ENCODE data around the gene AKR7A2. TPM values are rescaled to one million over a fixed set of nuclear protein-coding genes. Genes with fewer than 3 reads are reported as not detected.

Gene AKR7A2
- total RNA-seq, 1 donor from 2014 or later: 30.3 TPM

DNA sequence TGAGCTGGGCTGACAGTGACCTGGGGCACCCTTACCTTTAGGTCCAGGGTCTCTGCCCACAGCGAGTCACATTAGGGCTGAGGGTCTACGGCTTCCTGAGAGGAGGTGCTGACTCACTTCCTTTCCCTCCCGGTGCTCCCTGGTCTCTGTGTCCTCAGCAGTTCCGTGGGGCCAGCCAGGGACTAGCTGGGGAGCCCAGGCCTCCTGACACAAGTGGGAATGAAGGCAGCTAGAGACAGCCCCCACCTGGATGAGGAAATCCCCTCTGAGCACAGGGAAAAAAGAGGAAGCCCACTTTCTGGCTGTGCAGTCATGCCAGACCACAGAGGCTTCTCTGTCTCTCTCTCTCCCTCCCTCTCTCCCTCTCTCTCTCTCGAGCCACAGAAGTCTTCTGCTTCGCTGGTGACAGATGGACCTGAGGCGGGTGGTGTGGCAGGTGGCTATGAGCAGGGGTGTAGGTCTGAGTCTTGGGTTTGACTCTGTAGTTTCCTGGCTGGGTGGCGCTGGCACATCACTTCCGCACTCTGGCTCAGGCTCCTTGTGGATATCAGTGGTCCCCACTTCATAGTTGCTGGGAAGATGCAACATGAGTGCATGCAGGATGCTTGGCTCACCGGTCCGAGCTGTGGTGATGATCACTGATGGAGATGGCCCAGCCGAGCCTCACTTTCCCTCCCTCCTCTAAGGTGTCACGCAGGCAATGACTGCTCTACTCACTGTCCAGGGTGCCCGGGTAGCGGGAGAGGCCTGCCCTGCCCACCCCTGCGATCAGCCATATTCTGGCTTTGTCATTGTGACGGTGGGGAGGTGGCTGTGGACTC is 3.6 kb upstream of the AKR7A2 start:
- Histone ChIP-seq H3K4me2 (ENCODE audit: low read length) (peak overlapping the region; percentile 33), H3K4me3 (ENCODE audit: insufficient read depth, low read depth, low read length) (no peak overlapping the region), H3K27me3 (ENCODE audit: insufficient read depth, low read length) (no peaks in the 10 kb centered on the region), H2AFZ (ENCODE audit: low read depth, low read length) (peak overlapping the region; percentile 27), H3K9me3 (ENCODE audit: insufficient read depth, low read depth, low read length) (no peaks in the 10 kb centered on the region), H3K27ac (ENCODE audit: low read depth, low read length) (no peak overlapping the region), H3K36me3 (ENCODE audit: insufficient read depth, low read length) (peaks cover 4% of the 10 kb centered on the region), H4K20me1 (ENCODE audit: insufficient read depth, low read length) (peaks cover 42% of the 10 kb centered on the region), H3K4me1 (ENCODE audit: insufficient read depth, low read length) (peaks cover 36% of the 10 kb centered on the region), H3K79me2 (ENCODE audit: insufficient read depth, low read length) (peaks cover 36% of the 10 kb centered on the region), H3K9ac (ENCODE audit: low read length) (no peak overlapping the region)
- Mint-ChIP-seq H3K4me3 (ENCODE audit: unreplicated experiment) (peak overlapping the region; percentile 37), H3K9me3 (ENCODE audit: unreplicated experiment) (no peaks in the 10 kb centered on the region), H3K36me3 (ENCODE audit: low read depth, unreplicated experiment) (peaks cover 15% of the 10 kb centered on the region), H3K4me1 (ENCODE audit: low read depth, unreplicated experiment) (peaks cover 20% of the 10 kb centered on the region), H3K27me3 (ENCODE audit: low read depth, unreplicated experiment) (no peaks in the 10 kb centered on the region), H3K27ac (ENCODE audit: unreplicated experiment) (no peak overlapping the region)
- FAIRE-seq (no peak), DNase-seq (ENCODE audit: low read depth) (peak; percentile 46)
- TF ChIP-seq, protein P1, sequence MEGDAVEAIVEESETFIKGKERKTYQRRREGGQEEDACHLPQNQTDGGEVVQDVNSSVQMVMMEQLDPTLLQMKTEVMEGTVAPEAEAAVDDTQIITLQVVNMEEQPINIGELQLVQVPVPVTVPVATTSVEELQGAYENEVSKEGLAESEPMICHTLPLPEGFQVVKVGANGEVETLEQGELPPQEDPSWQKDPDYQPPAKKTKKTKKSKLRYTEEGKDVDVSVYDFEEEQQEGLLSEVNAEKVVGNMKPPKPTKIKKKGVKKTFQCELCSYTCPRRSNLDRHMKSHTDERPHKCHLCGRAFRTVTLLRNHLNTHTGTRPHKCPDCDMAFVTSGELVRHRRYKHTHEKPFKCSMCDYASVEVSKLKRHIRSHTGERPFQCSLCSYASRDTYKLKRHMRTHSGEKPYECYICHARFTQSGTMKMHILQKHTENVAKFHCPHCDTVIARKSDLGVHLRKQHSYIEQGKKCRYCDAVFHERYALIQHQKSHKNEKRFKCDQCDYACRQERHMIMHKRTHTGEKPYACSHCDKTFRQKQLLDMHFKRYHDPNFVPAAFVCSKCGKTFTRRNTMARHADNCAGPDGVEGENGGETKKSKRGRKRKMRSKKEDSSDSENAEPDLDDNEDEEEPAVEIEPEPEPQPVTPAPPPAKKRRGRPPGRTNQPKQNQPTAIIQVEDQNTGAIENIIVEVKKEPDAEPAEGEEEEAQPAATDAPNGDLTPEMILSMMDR (IDR thresholded peaks at IDR 0.05; ENCODE audit: insufficient read depth, low read depth, low read length): no peak
- TF ChIP-seq EZH2 (IDR thresholded peaks at IDR 0.05; ENCODE audit: insufficient read depth, low read length): no peak

DNA sequence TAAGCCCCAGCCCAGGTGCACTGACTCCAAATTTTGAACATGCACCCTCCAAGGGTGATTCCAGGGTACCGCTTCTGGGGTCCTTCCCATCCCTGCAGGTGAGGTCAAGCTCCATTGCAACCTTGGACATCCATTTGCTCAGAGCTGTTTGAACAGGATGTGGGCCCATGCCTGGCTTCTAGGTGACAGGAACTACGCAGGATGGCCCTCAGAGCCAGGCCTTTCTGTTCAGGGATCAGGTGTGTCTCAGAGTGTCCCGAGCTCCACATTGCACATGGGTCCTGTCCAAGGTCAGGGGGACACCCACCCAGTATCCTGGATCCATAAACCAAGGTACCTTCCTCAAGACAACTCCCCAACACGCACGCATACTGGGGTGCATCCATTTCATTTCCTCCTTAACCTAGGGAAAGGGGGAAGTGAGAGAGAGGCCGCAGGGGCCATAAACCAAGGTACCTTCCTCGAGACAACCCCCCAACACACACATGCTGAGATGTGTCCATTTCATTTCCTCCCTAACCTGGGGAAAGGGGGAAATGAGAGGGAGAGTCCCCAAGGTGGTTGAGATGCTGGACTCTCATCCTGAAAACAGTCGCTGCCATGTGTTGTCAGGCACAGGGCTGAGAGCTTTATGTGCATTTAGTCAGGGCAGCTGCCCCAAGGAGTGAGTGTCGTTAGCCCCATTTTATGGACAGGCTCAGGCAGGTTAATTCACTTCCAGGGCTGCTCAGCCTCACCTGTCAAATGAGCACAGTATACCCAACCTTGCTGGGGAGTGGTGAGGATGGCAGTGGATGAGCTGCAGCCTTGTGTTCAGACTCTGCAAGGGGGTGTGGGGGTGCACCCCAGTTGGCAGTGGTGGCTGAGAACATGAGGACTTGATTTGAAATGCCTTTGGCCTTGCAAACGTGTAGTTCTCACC is 2.3 kb upstream of the AKR7A2 start:
- Mint-ChIP-seq H3K27me3 (ENCODE audit: low read depth, unreplicated experiment) (no peaks in the 10 kb centered on the region), H3K4me1 (ENCODE audit: low read depth, unreplicated experiment) (peaks cover 20% of the 10 kb centered on the region), H3K4me3 (ENCODE audit: unreplicated experiment) (no peak overlapping the region), H3K9me3 (ENCODE audit: unreplicated experiment) (no peaks in the 10 kb centered on the region), H3K36me3 (ENCODE audit: low read depth, unreplicated experiment) (peaks cover 13% of the 10 kb centered on the region), H3K27ac (ENCODE audit: unreplicated experiment) (no peak overlapping the region)
- H3K27ac ChIP-seq (ENCODE audit: low read depth, low read length): no peak overlapping the region
- H3K4me3 ChIP-seq (ENCODE audit: insufficient read depth, low read depth, low read length): no peak overlapping the region
- peaks cover 4% of the 10 kb centered on the region for H3K36me3 ChIP-seq (ENCODE audit: insufficient read depth, low read length)
- DNase-seq (ENCODE audit: low read depth) (no peak), FAIRE-seq (no peak)
- H3K4me2 ChIP-seq (ENCODE audit: low read length): no peak overlapping the region
- H3K27me3 ChIP-seq (ENCODE audit: insufficient read depth, low read length): no peaks in the 10 kb centered on the region
- H3K9ac ChIP-seq (ENCODE audit: low read length): no peak overlapping the region
- H3K79me2 ChIP-seq (ENCODE audit: insufficient read depth, low read length): peaks cover 44% of the 10 kb centered on the region
- H2AFZ ChIP-seq (ENCODE audit: low read depth, low read length): no peak overlapping the region
- peaks cover 49% of the 10 kb centered on the region for H4K20me1 ChIP-seq (ENCODE audit: insufficient read depth, low read length)
- peaks cover 36% of the 10 kb centered on the region for H3K4me1 ChIP-seq (ENCODE audit: insufficient read depth, low read length)
- TF ChIP-seq EZH2 (IDR thresholded peaks at IDR 0.05; ENCODE audit: insufficient read depth, low read length): no peak
- TF ChIP-seq, protein P1 (IDR thresholded peaks at IDR 0.05; ENCODE audit: insufficient read depth, low read depth, low read length): no peak
- H3K9me3 ChIP-seq (ENCODE audit: insufficient read depth, low read depth, low read length): no peaks in the 10 kb centered on the region
